Loucy (cell line): ENCODE measurements around the gene TAGLN3.

Source experiments
- H2AFZ ChIP-seq: fragments of 200-600 bp; sonication (generic); 2 replicates; pipeline ENCODE4 v1.6.0; 2016; ENCODE audit warnings: antibody characterized with exemption, mild to moderate bottlenecking, low read length, moderate library complexity
- H3F3A ChIP-seq: fragments of 200-600 bp; 2 replicates; pipeline ENCODE4 v1.6.0; 2016; ENCODE audit warnings: antibody characterized with exemption, low read depth, mild to moderate bottlenecking
- H3K27me3 ChIP-seq: fragments of 200-600 bp; sonication (generic); 2 replicates; pipeline ENCODE4 v1.6.1; 2014; ENCODE audit warnings: low read length, mild to moderate bottlenecking; ENCODE audit not compliant: insufficient read depth, poor library complexity, severe bottlenecking
- H3K36me3 ChIP-seq: fragments of 200-600 bp; sonication (generic); 2 replicates; pipeline ENCODE4 v1.6.1; 2016; ENCODE audit warnings: low read length; ENCODE audit not compliant: insufficient read depth
- H3K4me1 ChIP-seq: fragments of 200-600 bp; sonication (generic); 2 replicates; pipeline ENCODE4 v1.5.1; 2014; ENCODE audit warnings: low read length, mild to moderate bottlenecking; ENCODE audit not compliant: insufficient read depth, poor library complexity, severe bottlenecking
- H3K4me2 ChIP-seq: fragments of 200-600 bp; sonication (generic); 2 replicates; pipeline ENCODE4 v1.6.0; 2014; ENCODE audit warnings: antibody characterized with exemption, low read length, low read depth, mild to moderate bottlenecking; ENCODE audit not compliant: poor library complexity, severe bottlenecking
- H3K4me3 ChIP-seq: fragments of 200-600 bp; sonication (generic); 2 replicates; pipeline ENCODE4 v1.5.1; 2014; ENCODE audit warnings: low read length, mild to moderate bottlenecking, mixed read lengths; ENCODE audit not compliant: poor library complexity, severe bottlenecking
- H3K79me2 ChIP-seq: fragments of 200-600 bp; sonication (generic); 2 replicates; pipeline ENCODE4 v1.6.1; 2014; ENCODE audit warnings: low read length; ENCODE audit not compliant: insufficient read depth
- H3K9ac ChIP-seq: fragments of 200-600 bp; sonication (generic); 2 replicates; pipeline ENCODE4 v1.6.0; 2014; ENCODE audit warnings: mild to moderate bottlenecking, low read depth, low read length, moderate library complexity; ENCODE audit not compliant: poor library complexity, severe bottlenecking
- H3K9me2 ChIP-seq: fragments of 200-600 bp; sonication (generic); replicated peaks from 2 replicates; pipeline ENCODE4 v1.6.1; 2016; ENCODE audit warnings: low read depth, low read length, mixed read lengths
- H3K9me3 ChIP-seq: fragments of 200-600 bp; sonication (generic); 2 replicates; pipeline ENCODE4 v1.6.1; 2014; ENCODE audit warnings: mild to moderate bottlenecking, antibody characterized with exemption, low read length, low read depth; ENCODE audit not compliant: insufficient read depth
- H4K20me1 ChIP-seq: fragments of 200-600 bp; sonication (generic); 2 replicates; pipeline ENCODE4 v1.6.0; 2014; ENCODE audit warnings: antibody characterized with exemption, low read length, mild to moderate bottlenecking; ENCODE audit not compliant: insufficient read depth, poor library complexity, severe bottlenecking
- EZH2phosphoT487 ChIP-seq: fragments of 200-600 bp; IDR thresholded peaks from 2 replicates; pipeline ENCODE4 v1.6.1; 2018; ENCODE audit warnings: antibody characterized with exemption, mild to moderate bottlenecking, moderate library complexity, borderline replicate concordance
- TF ChIP-seq, protein P1 (sequence below): fragments of 200-600 bp; sonication (generic); conservative IDR thresholded peaks from 2 replicates; pipeline ENCODE4 v1.5.1; 2014; ENCODE audit warnings: mild to moderate bottlenecking, antibody characterized with exemption, low read length

The TAGLN3 gene

DNA sequence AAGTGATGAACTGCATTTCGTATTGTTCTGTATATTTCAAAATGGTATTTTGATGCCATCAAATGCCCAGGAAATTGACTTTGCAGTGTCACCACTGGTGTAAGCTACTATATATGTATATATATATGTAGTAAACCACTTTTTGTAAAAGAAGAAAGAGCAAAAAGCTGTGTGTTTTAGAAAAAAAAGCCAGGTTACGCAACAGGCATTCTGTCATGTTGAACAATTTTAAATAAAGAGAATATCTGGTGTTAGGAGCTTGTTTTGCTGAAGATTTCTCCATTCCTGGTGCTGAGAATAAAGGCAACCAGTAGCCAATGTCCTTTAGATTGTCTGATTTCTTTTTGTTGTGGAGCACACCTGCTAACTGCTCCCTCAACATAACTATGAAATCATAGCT is 23.6 kb upstream of the TAGLN3 start:
- peaks cover 10% of the 10 kb centered on the region for H3K4me1 ChIP-seq

DNA sequence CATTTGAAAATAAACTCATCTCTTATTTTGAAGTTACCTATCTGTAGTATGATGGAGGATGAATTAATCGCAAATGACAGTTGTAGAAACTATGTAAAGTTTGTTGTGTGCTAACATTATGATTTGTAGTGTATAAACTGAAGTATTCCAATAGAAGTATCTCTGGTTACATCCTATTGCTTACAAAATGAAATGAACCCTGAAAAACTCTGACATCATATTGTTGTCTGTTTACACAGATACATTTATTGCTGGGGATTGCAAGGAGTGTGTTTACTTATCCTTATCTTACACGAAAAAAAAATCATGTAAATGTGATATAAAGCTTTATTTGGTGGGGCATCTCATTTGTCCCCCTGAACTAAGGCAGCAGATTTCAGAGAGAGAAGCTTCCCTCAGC is 22.5 kb upstream of the TAGLN3 start:
- no peaks in the 10 kb centered on the region for H3K27me3 ChIP-seq
- no peaks in the 10 kb centered on the region for H3K9me3 ChIP-seq
- peaks cover 21% of the 10 kb centered on the region for H3K4me1 ChIP-seq
- no peaks in the 10 kb centered on the region for H3K36me3 ChIP-seq
- no peak overlapping the region for H3K4me2 ChIP-seq
- no peaks in the 10 kb centered on the region for H3K9me2 ChIP-seq
- peaks cover 14% of the 10 kb centered on the region for H4K20me1 ChIP-seq
- H3K9ac ChIP-seq = no peak overlapping the region
- H3F3A ChIP-seq = no peaks in the 10 kb centered on the region
- TF ChIP-seq EZH2phosphoT487 = no peak
- TF ChIP-seq, protein P1, sequence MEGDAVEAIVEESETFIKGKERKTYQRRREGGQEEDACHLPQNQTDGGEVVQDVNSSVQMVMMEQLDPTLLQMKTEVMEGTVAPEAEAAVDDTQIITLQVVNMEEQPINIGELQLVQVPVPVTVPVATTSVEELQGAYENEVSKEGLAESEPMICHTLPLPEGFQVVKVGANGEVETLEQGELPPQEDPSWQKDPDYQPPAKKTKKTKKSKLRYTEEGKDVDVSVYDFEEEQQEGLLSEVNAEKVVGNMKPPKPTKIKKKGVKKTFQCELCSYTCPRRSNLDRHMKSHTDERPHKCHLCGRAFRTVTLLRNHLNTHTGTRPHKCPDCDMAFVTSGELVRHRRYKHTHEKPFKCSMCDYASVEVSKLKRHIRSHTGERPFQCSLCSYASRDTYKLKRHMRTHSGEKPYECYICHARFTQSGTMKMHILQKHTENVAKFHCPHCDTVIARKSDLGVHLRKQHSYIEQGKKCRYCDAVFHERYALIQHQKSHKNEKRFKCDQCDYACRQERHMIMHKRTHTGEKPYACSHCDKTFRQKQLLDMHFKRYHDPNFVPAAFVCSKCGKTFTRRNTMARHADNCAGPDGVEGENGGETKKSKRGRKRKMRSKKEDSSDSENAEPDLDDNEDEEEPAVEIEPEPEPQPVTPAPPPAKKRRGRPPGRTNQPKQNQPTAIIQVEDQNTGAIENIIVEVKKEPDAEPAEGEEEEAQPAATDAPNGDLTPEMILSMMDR = no peak
- H3K4me3 ChIP-seq = no peak overlapping the region
- H2AFZ ChIP-seq = no peak overlapping the region
- peaks cover 24% of the 10 kb centered on the region for H3K79me2 ChIP-seq

More for the DNA sequence above, 23.6 kb upstream of the TAGLN3 start:
- Histone ChIP-seq H3K27me3 (no peaks in the 10 kb centered on the region), H3K9me3 (no peaks in the 10 kb centered on the region), H3F3A (no peaks in the 10 kb centered on the region), H4K20me1 (peaks cover 5% of the 10 kb centered on the region), H3K79me2 (peaks cover 12% of the 10 kb centered on the region), H2AFZ (no peak overlapping the region), H3K9me2 (no peaks in the 10 kb centered on the region), H3K4me2 (no peak overlapping the region), H3K4me3 (no peak overlapping the region), H3K9ac (no peak overlapping the region), H3K36me3 (no peaks in the 10 kb centered on the region)
- TF ChIP-seq, protein P1 = no peak
- no peak for TF ChIP-seq EZH2phosphoT487

DNA sequence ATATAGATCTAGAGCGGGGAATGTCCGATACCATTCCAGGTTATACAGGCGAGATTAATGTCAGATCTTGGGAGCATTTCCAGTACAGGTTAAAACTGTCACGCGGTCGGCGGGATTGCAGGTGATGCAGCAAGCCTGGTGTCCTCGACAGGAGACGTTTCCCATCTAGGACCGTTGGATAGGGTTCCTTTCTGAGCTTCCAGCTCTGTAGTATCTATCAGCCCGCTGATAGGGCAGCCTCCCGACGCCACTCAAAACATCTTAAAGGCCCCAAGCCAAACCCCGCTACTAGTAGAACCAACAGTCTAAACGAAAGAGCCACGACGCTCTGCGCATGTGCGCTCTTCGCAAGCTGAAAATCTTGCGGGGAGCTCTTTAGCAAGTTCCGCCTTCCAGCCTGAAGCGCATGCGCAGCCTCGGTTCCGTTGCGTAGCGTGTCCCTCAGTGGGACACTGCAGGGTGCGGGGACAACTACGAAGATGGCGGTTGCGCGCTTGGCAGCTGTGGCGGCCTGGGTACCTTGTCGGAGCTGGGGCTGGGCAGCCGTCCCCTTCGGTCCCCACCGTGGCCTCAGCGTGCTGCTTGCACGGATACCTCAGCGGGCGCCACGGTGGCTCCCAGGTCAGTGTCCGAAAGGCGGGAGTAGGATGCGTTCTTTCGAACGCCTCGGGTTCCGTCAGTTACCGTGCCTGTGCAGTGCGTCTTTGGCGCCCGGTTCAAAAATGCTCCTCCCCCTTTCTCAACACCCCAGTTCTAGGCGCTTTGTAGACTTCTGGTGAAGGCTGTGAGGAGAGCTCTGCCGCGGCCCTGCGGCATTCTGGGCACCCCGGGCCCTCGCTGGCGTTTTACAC is 19.9 kb upstream of the TAGLN3 start, which contains the start of gene ABHD10:
ABHD10 (plus strand) TSS at position 444 of the 851 bp plus-strand sequence; CDS start at position 480, 36 bp downstream.
- TF ChIP-seq EZH2phosphoT487 = no peak
- TF ChIP-seq, protein P1 = no peak
- peaks cover 49% of the 10 kb centered on the region for H3K79me2 ChIP-seq
- H3K9me3 ChIP-seq = no peaks in the 10 kb centered on the region
- H3K4me2 ChIP-seq = peak within 1 kb of the TSS; percentile 75
- no peaks in the 10 kb centered on the region for H3K36me3 ChIP-seq
- peaks cover 38% of the 10 kb centered on the region for H4K20me1 ChIP-seq
- no peaks in the 10 kb centered on the region for H3K27me3 ChIP-seq
- H3K9me2 ChIP-seq = no peaks in the 10 kb centered on the region
- H3K9ac ChIP-seq = peak within 1 kb of the TSS; percentile 85
- no peaks in the 10 kb centered on the region for H3F3A ChIP-seq
- H2AFZ ChIP-seq = peak within 1 kb of the TSS; percentile 95
- H3K4me1 ChIP-seq = peaks cover 46% of the 10 kb centered on the region
- H3K4me3 ChIP-seq = peak within 1 kb of the TSS; percentile 86
